Activated CD8-positive, alpha-beta memory T cell treated with anti-CD3 and anti-CD28 coated beads, Interleukin-2, amount 50 U/mL, for 24 hours (primary cell): ENCODE measurements around the gene AGAP3.

ENCODE experiments used
- DNase-seq: peaks from one replicate; pipeline ENCODE4 v3.0.0-alpha.2; 2020; ENCODE audit errors: extremely low read depth

The AGAP3 gene

DNA sequence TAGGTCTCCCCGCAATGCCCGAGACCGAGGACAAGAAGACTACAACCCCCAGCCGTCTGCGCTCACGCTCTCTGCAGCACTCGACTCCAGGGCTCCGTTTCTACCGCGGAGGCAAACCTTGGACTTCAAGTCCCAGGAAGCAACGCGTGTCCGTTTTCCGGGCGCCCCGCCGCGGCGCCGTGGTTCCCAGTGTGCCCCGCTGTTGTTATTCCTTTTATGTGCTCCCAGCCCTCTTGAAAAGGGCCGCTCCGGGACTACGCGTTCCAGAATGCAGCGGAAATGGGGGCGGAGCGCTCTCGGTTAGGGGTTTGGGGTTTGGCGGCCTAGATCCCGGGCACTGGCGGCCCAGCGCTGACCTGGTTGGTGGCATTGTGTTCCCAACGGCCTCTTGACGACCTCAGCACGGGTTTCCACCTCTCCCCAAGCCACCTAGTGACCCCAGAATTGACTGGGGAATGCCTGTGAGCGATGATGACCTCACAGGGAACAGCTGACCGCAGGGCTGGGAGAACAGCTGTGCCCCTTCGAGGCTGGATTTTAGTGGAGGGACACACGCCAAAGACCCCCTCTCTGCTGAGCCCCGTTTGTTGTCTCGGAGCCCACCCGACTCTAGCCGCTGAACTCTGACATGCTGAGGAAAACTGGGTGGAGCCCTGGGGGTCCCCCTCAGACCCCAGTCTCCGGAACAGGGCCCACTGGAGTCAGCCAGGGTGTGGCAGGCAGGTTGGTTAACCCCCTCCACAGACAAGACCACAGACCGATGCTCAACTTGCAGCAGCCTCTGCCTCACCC lies 28.1 kb upstream of the AGAP3 start:
- peak; percentile 94 for DNase-seq

DNA sequence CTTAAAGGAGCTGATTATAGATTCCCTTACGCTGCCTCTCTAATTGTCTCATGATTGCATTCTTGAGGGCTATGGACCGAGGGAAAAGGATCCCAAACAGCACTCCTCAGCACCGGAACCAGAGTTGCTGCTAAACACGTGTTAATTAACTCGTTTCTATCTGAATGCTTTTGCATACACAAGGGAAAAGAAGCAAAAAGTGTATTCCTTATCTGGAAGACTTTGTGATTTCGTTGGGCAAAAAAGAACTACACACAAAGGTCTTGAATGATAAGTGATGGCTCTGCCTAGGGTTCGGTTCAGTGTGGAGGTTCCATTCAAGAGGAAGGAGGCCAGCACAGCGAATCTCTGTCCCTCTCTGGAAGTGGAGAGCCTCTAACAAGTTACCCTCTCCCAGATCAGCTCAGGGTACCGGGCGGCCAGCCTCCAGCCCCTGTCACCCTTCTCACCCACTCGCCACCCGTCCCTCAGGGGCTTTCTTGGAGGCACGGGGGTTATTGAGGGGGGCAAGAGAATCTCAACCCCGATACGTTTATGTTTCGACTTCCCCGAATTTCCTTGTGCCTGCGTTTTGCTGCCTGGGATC lies 27.4 kb upstream of the AGAP3 start:
- DNase-seq, result no peak

DNA sequence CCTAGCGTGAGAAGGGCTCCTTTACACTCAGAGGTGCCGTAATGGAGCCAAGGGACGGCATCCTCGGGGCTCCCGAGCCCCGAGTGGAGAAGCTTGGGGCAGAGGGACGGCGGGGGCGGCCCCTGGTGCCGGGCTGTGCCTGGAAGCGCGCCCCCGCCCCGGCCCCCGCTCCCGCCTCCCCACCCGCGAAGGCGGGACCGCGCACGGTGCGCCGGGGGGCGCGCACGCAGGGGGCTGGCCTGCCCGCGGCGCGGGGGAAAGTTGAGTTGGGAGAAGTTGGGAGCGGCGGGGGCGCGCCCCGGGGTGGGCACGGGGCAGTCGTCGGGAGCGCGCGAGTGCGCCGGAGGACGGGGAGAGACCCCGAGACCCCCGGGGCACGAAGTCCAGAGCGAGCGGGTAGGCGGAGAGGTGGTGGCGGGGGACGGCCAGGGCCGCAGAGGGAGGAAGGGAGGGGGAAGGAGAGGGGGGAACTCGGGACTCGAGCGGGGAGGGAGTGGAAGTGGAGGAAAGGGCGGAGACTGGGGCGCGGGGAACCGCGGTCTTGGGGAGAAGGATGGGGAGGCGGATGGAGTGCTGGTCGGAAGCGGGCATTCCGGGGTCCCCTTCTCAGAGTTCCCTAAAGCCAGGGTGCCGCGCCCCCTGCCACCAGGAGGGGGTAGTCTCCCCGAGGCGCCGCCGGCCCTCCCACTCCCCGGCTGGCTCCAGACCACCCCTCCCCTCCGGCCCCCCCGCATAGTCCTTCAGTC lies 26.7 kb upstream of the AGAP3 start, which contains the start of gene SLC4A2:
Gene SLC4A2, plus strand, starts transcription at position 223 of the 746 bp plus-strand sequence. CDS start 2,399 bp downstream, outside the sequence.
- DNase-seq, result no peak

DNA sequence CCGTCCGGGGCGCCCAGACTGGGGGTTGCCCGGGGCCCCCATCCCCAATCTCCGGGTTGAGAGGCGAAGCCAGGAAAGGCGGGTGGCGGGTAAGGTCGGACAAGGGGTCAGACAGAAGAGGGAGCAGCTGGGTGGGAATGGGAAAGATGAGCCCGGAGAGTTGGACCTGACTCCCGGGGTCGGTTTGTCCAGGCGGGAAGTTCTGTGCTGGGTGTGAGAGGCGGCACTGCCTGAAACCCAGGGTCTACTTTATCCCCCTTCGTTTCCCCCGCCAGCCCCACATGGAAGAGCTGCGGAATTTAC lies 26.2 kb upstream of the AGAP3 start:
- no peak for DNase-seq

DNA sequence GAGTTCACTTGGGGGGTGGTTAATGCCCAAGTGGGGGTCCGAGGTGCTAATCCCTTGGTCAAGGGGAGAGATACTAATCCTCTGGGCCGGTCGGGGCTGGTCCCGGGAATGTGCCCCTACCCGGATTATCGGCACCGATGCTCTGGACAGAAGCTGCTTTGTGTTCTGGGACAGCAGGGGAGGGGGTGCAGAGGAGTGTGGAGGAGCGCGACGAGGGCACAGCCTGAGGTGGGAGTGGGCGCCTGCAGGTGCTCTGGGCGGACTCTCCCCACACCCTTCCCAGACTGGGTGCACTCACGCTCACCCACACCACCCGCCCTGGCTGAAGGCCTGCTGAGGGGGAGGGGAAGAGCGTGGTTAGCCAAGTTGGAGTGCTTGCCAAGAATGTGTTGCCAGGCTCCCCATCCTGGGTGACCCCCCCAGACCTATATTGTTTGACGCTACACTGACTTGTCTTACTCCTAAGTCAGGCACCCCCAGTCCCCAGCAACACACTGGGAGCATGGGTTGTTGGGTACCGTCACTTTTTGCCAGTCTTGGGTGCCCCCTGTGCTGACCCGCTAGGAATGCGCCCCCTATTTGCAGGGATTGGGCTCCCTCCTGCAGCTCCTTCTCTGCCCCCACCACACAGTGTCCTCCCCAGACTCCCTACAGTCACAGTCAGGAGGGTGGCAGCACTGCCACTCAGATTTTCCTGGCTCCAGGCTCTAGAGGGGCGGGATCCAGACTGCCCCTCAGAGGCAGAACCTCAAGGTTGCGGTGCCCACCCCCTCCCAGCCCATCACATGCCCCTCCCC lies 25.7 kb upstream of the AGAP3 start:
- no peak for DNase-seq

DNA sequence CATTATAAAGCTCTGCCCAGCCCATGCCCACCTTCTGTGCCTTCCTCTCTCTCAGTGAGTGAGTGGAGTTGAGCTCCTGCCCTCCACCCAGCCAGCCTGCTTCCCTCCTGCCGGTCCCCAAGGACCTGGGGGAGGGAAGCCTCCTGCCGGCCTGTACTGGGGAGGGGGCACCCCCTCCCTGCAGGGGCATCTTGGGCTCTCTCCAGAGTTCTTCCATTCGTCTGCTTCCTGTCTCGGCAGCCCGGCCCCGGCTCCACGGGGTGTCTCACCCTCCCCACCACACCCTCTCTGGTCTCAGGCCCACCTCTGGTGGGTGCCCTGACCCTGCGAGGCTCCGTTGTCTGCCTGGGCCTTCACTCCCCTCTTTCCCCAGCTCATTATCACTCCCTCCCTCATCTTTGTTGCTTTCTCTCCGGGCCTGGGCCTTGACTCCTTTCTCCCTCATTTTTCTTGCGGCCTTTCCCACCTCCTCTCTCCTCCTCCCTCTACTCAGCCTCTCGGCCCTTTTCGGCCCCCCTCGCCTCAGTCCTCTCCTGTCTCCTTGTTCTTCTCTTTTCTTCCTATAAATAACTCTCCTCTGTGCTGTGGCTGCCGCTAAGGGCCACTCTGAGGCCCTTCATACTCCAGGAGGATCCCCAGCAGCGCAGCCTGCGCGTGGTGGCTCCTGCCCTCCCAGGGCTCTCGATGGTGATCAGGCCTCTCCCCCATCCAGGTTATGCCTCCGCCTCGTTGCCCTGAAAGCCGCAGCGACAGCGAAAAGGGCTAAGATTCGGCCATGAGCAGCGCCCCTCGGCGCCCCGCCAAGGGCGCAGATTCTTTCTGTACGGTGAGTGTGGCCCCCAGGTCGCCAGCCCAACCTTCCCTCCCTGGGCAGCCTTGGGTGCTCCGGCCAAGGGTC lies 24.8 kb upstream of the AGAP3 start:
- DNase-seq, result no peak

DNA sequence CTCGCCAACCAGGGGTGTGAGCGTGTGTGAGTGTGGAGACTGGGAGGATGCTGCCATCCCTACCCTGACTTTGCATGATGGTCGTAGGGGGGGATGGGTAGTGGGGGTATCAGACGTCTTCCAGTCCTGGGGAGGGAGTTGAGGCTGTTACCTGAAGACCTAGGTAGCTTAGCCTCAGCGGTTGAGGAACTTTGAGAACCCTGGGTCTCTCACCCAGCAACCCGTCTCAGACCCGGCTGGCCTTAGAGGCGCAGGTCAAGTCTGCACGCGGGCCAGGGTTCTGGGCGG lies 24.2 kb upstream of the AGAP3 start:
- DNase-seq, result no peak

DNA sequence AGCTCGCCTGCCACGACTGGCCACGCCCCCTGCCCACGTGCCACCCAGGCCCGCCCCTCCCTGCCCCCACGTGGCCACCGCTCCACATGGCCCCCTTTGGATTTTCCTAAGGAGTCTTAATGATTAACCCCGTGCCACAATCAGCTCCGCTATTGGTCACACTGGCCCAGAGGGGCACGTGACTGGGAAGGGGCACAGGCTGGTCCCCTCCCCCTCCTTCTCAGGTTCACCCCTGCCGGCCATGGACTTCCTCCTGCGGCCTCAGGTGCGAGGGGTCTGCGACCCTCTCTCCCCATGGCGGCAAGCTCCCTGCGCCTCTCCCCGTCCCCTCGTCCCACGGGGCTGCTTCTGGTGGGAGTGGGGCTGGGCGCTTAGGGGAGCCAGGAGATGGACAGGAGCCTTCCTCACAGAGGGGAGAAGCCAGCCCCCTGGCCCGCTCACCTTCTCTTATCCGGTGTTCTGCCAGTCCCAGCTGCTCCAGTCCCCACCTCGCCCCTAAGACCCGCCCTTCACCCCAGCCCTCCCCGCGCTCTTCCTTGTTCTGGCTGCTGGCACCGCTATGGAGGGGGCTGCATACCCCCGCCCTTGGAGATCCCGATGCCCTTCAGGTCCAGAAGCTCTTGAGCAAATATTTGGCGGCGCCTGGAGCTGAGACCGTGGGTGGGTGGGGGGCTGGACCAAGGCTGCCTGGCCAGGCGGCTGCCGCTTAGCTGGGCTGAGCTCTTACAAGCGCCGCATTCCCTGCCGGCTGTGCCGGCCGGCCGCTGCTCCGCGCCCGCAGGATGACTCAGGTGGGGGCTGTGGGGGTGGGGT lies 23.7 kb upstream of the AGAP3 start:
- no peak for DNase-seq

DNA sequence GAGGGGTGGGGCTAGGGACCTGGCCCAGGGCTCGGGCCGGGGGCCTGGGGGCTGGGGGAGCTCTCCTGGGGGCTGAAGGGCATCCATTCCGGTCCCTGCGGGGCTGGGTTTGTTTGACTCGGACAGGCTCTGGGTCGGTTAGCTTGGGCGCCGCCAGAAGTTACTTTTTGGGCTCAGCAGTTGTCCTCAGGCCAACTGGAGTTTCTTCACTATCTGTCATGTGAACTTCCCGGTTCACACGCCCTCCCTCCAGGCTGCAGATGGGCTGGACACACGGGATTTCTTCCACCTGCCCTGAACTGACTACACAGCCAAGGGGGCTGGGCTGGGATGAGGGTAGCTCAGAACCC lies 23.1 kb upstream of the AGAP3 start:
- DNase-seq, result no peak

DNA sequence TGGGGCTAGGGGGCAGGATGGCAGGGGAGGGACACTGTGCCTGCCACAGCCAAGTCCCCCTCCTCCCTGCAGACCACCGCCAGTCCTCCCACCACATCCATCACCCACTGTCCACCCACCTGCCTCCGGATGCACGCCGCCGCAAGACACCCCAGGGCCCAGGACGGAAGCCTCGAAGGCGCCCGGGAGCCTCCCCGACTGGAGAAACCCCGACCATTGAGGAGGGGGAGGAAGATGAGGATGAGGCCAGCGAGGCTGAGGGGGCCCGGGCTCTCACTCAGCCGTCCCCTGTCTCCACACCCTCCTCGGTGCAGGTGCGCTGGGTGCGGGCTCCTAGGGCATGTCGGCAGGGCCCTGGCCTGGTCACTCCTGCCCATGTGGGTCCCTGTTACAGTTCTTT lies 21.8 kb upstream of the AGAP3 start:
- DNase-seq, result no peak

DNA sequence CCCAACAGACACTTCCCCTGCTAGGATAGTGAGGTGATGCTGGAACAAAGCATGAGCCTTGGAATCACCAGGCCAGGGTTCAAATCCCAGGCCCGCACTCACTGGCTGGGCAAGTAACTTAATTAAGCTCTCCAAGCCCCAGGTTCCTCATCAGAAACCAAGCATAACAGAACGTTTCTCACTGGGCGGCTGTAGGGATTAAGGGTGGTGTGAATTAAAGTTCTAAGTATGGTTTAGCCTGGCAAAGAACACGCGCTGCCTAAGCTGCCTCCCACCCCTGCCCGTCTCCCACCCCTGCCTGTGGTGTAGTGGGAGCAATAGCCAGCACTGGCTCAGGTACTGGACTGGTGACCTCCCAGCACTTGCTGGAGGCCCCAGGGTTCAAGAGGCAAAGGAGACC lies 21.3 kb upstream of the AGAP3 start:
- no peak for DNase-seq

DNA sequence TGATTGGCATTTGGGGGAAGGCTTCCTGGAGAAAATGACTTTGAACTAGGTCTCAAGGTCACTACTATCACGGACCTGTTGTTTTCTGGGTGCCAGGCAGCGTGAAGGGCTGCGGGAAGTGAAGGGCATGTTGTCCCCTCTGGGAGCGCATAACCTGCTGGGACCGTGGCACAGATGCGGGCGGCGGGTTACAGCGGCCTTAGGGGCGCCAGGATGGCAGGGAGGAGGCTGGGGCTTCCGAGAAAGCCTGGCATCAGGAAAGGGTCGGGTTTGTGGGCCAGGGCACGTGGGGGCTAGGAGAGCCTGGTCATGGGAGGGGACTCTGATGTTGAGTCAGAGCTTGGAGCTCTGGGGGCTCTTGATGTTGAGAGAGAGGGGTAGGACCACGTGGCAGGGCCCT lies 20.8 kb upstream of the AGAP3 start:
- DNase-seq, result no peak

DNA sequence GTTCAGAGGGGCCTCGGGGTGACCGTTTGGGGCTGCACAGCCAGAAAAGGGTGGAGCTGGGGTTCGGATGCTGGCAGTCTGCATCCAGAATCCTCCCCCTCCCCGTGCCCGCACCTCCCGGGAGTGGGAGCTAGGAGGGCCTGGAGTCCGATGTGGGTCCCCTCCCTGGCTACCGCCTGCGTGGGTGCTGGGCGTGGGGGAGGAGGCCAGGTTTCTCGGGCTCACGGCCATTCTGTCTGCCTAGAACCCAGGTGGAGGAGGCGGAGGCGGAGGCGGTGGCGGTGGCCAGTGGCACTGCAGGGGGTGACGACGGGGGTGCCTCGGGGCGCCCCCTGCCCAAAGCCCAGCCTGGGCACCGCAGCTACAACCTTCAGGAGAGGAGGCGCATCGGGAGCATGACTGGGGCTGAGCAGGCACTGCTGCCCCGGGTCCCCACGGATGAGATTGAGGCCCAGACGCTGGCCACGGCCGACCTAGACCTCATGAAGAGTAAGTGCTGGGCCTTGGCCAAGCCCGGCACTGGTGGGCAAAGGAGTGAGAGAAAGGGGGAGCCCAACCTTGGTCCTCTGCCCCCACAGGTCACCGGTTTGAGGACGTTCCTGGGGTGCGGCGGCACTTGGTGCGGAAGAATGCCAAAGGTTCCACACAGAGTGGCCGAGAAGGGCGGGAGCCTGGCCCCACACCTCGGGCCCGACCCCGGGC lies 19.9 kb upstream of the AGAP3 start:
- DNase-seq, result no peak

DNA sequence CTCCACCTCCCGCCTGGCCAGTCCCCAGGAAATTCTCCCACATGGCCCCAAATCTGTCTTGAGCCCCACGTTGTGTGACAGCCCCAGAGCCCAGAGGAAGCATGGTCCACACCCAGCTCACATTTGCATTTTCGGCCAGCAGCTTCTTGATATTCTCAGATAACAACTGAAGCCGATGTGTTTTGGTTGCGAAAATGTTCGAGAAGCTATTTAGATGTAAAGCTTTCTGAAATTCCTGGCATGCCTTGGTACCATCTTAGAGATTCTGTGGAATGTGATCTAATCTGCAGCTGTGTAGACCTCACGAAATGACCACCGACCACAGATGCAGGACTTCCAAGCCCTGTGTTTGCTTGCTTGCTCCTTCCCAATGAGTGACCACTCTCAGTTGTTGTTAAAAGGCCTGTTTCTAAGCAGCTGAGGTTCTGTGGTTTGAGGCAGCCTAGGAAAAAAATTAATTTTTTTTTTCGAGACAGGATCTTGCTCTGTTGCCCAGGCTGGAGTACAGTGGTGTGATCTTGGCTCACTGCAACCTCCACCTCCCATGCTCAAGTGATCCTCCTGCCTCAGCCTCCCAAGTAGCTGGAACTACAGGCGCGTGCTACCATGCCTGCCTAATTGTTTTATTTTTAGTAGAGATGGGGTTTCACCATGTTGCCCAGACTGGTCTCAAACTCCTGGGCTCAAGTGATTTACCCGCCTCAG lies 18.1 kb upstream of the AGAP3 start:
- no peak for DNase-seq

DNA sequence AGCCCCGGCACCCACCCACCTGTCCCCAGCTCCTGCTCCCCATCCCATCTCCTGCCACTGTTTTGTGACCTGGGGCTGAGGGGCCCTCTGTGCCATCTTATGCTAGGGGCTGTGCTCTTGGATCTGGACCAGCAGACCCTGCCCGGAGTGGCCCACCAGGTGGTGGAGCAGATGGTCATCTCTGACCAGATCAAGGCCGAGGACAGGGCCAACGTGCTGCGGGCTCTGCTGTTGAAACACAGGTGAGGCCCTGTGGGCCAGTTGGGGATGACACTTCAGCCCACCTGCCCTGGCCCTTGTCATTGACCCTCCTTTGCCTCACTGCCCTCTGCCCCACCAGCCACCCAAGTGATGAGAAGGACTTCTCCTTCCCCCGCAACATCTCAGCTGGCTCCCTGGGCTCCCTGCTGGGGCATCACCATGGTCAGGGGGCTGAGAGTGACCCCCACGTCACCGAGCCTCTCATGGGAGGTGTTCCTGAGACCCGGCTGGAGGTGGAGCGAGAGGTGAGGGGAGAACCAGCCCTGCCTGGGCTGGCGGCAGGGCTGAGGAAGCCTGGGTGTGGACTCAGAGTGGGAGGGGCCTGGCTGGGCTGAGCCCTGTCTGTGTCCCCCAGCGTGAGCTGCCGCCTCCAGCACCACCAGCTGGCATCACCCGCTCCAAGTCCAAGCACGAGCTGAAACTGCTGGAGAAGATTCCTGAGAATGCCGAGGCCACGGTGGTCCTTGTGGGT lies 16.3 kb upstream of the AGAP3 start:
- no peak for DNase-seq

DNA sequence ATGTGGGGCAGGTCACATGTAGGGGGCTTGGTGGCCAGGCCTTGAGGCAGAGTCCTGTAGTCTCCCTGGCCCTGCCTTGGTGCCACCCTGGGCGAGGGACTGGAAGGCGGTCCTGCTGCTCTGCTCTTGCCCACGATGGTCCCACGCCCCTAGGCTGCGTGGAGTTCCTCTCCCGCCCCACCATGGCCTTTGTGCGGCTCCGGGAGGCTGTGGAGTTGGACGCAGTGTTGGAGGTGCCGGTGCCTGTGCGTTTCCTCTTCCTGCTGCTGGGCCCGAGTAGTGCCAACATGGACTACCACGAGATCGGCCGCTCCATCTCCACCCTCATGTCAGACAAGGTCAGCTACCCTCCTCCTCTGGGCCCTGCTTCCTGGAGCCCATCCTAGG lies 15.7 kb upstream of the AGAP3 start:
- no peak for DNase-seq

DNA sequence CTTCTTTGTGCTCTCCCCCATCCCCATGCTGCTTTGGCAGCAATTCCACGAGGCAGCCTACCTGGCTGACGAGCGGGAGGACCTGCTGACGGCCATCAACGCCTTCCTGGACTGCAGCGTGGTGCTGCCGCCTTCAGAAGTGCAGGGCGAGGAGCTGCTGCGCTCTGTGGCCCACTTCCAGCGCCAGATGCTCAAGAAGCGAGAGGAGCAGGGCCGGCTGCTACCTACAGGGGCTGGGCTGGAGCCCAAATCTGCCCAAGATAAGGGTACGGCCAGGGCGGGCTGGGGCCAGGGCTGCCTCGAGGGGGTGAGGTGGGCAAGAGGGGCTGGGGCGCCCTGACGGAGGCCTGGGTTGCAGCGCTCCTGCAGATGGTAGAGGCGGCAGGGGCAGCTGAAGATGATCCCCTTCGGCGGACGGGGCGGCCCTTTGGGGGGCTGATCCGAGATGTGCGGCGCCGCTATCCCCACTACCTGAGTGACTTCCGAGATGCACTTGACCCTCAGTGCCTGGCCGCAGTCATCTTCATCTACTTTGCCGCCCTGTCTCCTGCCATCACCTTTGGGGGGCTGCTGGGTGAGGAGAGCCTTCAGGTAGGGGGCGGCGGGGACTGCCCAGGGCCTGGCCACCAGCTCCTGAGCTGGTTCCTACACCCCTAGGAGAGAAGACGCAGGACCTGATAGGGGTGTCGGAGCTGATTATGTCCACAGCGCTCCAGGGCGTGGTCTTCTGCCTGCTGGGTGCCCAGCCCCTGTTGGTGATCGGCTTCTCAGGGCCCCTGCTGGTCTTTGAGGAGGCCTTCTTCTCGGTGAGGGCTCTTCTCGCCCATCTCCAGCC lies 15.0 kb upstream of the AGAP3 start:
- DNase-seq, result no peak

DNA sequence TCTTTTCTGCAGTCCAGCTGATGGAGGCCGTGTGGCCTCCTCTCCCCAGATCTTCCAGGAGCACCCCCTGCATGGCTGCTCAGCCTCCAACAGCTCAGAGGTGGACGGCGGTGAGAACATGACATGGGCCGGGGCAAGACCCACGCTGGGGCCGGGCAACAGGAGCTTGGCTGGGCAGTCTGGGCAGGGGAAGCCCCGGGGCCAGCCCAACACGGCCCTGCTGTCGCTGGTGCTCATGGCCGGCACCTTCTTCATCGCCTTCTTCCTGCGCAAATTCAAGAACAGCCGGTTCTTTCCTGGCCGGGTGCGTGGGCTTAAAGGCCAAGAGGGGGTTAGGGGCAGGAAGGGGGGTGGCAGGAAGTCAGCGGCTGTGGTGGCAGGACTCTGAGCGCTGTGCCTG lies 12.3 kb upstream of the AGAP3 start:
- DNase-seq, result no peak
